Measurements from ENCODE around the gene ARL8B.

ARL8B gene

DNA sequence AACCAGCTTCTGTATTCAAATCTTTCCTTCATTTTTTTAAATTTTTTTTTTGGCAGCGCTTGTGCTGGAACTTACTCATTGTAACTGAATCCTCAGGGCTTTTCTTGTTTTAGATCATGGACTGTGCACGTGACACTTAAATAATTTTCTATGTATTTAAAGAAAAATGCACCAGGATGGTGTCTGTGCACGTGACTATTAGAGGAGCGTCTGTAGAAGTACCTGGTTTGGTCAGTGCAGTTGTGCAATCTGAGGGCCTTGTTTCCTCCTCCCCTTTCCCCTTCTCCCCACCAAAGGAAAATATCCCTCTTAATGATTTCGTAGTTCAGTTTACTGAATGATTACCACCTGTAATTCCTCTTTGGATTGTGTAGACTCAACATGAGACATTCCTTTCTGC is 96.7 kb downstream of the ARL8B start:
- TF ChIP-seq, protein P1, sequence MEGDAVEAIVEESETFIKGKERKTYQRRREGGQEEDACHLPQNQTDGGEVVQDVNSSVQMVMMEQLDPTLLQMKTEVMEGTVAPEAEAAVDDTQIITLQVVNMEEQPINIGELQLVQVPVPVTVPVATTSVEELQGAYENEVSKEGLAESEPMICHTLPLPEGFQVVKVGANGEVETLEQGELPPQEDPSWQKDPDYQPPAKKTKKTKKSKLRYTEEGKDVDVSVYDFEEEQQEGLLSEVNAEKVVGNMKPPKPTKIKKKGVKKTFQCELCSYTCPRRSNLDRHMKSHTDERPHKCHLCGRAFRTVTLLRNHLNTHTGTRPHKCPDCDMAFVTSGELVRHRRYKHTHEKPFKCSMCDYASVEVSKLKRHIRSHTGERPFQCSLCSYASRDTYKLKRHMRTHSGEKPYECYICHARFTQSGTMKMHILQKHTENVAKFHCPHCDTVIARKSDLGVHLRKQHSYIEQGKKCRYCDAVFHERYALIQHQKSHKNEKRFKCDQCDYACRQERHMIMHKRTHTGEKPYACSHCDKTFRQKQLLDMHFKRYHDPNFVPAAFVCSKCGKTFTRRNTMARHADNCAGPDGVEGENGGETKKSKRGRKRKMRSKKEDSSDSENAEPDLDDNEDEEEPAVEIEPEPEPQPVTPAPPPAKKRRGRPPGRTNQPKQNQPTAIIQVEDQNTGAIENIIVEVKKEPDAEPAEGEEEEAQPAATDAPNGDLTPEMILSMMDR (IDR thresholded peaks at IDR 0.05; ENCODE audit: extremely low read depth, missing control alignments) = no peak
- DNase-seq (ENCODE audit: low spot score) = no peak

GRCh38 chr3:5219216-5219615 is 97.1 kb downstream of the ARL8B start:
- TF ChIP-seq, protein P1 (IDR thresholded peaks at IDR 0.05; ENCODE audit: extremely low read depth, missing control alignments) = no peak
- no peak for DNase-seq (ENCODE audit: low spot score)

DNA sequence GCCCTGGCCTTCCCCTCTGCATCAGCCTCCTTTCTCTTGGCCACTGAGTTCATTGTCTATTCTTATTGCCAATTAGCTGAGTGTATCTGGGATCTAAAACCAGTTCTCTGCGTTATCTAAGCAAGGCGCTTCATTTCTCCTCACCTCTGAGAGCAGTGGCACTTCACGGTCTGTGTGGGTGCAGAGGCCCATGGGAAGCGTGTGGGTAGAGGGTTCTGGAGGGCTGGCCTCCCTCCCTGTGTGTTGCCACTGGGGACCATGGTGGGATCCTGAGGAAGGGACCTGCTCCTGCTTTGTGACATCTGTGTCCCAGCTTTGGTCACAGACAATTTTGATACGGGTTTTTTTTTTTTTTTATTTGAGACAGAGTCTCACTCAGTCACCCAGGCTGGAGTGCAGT is 98.1 kb downstream of the ARL8B start:
- TF ChIP-seq, protein P1 (IDR thresholded peaks at IDR 0.05; ENCODE audit: extremely low read depth, missing control alignments) = no peak
- no peak for DNase-seq (ENCODE audit: low spot score)

DNA sequence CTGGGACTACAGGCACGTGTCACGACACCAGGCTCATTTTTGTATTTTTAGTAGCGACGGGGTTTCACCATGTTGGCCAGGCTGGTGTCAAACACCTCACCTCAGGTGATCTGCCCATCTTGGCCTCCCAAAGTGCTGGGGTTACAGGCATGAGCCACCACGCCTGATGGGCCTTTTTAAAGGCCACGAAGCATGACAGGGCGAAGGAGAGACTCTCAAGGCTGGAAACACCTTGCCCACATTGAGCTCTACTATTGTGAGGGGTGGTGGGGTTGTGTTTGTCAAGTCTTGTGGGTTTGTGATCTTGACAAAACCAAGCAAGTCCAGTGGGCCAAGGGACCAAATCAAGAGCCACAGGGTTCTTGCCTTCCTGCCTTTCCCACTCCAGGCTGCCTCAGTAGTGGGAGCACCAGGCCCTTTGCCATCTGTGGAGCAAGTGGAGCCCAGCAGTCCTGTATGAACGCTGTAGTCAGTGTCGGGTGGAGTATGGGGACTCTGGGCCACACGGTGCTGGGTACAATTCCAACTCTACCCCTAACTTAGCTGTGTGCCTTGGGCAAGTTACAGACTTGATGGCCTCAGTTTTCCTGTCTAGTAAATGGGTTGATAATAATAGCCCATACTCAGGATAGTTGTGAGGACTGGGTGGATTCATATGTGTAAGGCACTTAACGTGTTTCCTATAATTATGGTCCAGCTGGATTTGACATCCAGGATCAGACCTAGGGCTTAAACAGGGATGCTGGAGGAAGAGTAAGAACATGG is 98.8 kb downstream of the ARL8B start:
- TF ChIP-seq, protein P1 (IDR thresholded peaks at IDR 0.05; ENCODE audit: extremely low read depth, missing control alignments) = no peak

DNA sequence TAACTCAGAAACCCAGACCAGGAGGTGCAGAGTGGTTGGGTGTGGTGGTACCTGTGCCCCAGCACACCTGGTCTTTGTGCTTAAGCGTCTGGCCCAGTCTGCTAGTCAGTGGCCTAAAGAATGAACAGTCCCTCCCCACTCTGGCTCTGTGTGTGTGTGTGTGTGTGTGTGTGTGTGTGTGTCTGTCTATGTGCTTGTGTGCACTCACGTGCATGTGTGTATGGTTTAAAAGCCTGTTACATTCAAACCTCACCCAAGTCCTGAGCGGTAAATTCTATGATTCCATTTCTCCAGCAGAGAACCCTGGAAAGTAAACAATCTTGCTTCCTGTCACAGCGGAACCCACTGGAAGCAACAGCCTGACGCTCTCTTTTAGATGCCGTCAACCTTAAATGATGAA is 99.6 kb downstream of the ARL8B start:
- TF ChIP-seq, protein P1 (IDR thresholded peaks at IDR 0.05; ENCODE audit: extremely low read depth, missing control alignments) = no peak
- no peak for DNase-seq (ENCODE audit: low spot score)

More for the DNA sequence above, 98.8 kb downstream of the ARL8B start:
- no peak for DNase-seq (ENCODE audit: low spot score)

DNA sequence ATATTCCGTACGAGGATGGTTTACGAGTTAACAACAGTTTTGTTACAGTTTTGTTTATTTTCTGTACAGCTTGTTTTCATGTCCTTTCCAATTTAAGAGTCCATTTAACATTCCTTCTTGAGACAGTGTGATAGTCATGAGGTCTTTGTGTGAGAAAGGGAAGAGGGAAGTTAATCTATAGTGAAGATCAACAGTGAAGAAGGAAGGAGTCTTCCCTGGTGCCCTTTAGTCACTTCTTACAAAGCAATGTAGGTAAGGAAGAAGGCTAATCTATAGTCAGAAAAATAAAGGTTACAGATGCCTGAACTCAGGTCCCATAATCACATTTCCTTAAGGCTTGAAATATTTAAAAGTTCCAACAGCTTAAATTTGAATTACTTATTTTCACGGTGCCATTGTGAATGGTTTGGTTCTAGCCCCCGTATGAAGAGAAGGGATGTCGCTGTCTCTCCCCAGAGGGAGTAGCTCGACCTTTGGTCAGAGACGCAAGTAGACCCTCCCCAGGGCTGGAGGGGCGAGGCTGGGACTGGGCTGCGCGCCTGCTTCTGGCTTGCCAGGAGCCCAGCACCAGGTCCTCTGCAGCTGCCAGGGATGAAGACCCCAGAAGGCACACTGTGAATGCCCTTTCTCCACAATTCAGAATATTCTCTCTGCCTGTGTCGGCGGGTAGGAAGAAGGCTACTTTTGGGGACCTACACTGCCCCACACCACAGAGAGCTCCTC is 100.4 kb downstream of the ARL8B start:
- TF ChIP-seq, protein P1 (IDR thresholded peaks at IDR 0.05; ENCODE audit: extremely low read depth, missing control alignments) = no peak

GRCh38 chr3:5226783-5227182 is 104.7 kb downstream of the ARL8B start:
- peak; percentile 42 for DNase-seq (ENCODE audit: low spot score)

More for the DNA sequence above, 100.4 kb downstream of the ARL8B start:
- DNase-seq (ENCODE audit: low spot score) = no peak

More at GRCh38 chr3:5226783-5227182, 104.7 kb downstream of the ARL8B start:
- TF ChIP-seq, protein P1 (IDR thresholded peaks at IDR 0.05; ENCODE audit: extremely low read depth, missing control alignments) = peak; percentile 11

Measured in GM20000 (cell line).